Activated naive CD4-positive, alpha-beta T cell treated with anti-CD3 and anti-CD28 coated beads, Interleukin-2, amount 50 U/mL, for 16 hours (primary cell): ENCODE results near the gene RNF212.

ENCODE experiments used
- DNase-seq: peaks from one replicate; pipeline ENCODE4 v3.0.0-alpha.2; 2020

Gene RNF212

GRCh38 chr4:1030559-1030958, 82.8 kb downstream of the RNF212 start:
- no peak for DNase-seq

- no peak for DNase-seq
Observed at GRCh38 chr4:1030031-1030430, 83.3 kb downstream of the RNF212 start.

GRCh38 chr4:1029529-1029928, 83.8 kb downstream of the RNF212 start:
- DNase-seq = no peak

GRCh38 chr4:1028574-1029220, 84.7 kb downstream of the RNF212 start:
- DNase-seq = no peak

- DNase-seq = no peak
Observed at GRCh38 chr4:1027915-1028238, 85.5 kb downstream of the RNF212 start.

GRCh38 chr4:1027219-1027914, 86.0 kb downstream of the RNF212 start:
- DNase-seq = no peak

- DNase-seq = no peak
Observed at GRCh38 chr4:1026115-1026514, 87.2 kb downstream of the RNF212 start.

- no peak for DNase-seq
Observed at GRCh38 chr4:1024882-1025545, 88.3 kb downstream of the RNF212 start.

GRCh38 chr4:1023895-1024740, 89.2 kb downstream of the RNF212 start:
- DNase-seq = no peak

- no peak for DNase-seq
Observed at GRCh38 chr4:1023075-1023640, 90.2 kb downstream of the RNF212 start.

GRCh38 chr4:1022739-1023066, 90.7 kb downstream of the RNF212 start:
- no peak for DNase-seq

- no peak for DNase-seq
Observed at GRCh38 chr4:1022051-1022738, 91.2 kb downstream of the RNF212 start.
